Right cardiac atrium (tissue), 5 donors: ENCODE measurements around the gene VPS33A. TPM values are rescaled to one million over a fixed set of nuclear protein-coding genes. Genes with fewer than 3 reads are reported as not detected.
"Not testable (repeated sequence)": the region's sequence is repeated elsewhere in the genome, so short reads cannot be mapped to it uniquely, and the experiment has no call there.

Source experiments
- ATAC-seq, 2 donors: fragments of 200-7000 bp; cut with Tn5 transposase; one replicate each; pipeline versions ENCODE4 v1.8.0 to v1.9.1; 2020; ENCODE audit warnings: moderate library complexity in 2 of 2, mild to moderate bottlenecking in 1 of 2
- DNase-seq, 3 donors: peaks; one replicate each; pipeline ENCODE4 v3.0.0-alpha.2; 2020
- H3K27ac ChIP-seq: one replicate; pipeline ENCODE4 v1.5.1; 2013; ENCODE audit warnings: mild to moderate bottlenecking, low read length, control low read depth, moderate library complexity
- H3K27me3 ChIP-seq: one replicate; pipeline ENCODE4 v1.6.1; 2013; ENCODE audit not compliant: control insufficient read depth, insufficient read depth
- H3K4me1 ChIP-seq: one replicate; pipeline ENCODE4 v1.6.1; 2013; ENCODE audit warnings: low read length; ENCODE audit not compliant: control insufficient read depth, insufficient read depth
- H3K4me3 ChIP-seq: one replicate; pipeline ENCODE4 v1.5.1; 2013; ENCODE audit warnings: low read length, control low read depth
- H3K9me3 ChIP-seq: one replicate; pipeline ENCODE4 v1.6.1; 2013; ENCODE audit warnings: low read length; ENCODE audit not compliant: control insufficient read depth
- WGBS: extraction: QIAGEN DNeasy Blood & Tissue Kit; methylation state at CpG from one replicate; pipeline ENCODE4 v1.1.7; 2013; 5-methylcytosine and 5-hydroxymethylcytosine counted together
- intact Hi-C, 4 donors: fragments of 100-400 bp; cut with DNase I; formaldehyde crosslinking; loops; one replicate each; pipeline versions ENCODE4 v1.11.0 to v1.14.0; 2022 to 2023
- polyA plus RNA-seq: library from polyadenylated mRNA; stranded (reverse); fragments of 200-250 nt; gene quantifications from one replicate; pipeline ENCODE4 v1.2.3, GENCODE V29; 2013
- total RNA-seq, 4 donors: library from RNA; stranded (reverse); fragmentation: NEBNext Ultra II Directional; extraction: Animal tissue kit (Norgen Biotek cat#: 25700); gene quantifications; one replicate each; pipeline ENCODE4 v1.2.1, GENCODE V29; 2021
- donor health status: healthy with polysubstance abuse.
- donor health status: DM: no; HTN: yes; CAD: no.
- donor health status: DM: no; HTN: no; CAD: no.
- donor health status: DM: no; HTN: yes; CAD: no; lungs with severe emphysema.
- donor health status: DM: yes; HTN: yes; CAD: no.

The VPS33A gene
- total and polyA plus RNA-seq, 5 donors, result 7.3 to 15.2 (median 10.5) TPM

GRCh38 chr12:122258462-122258861 is 7.8 kb downstream of the VPS33A start:
- H3K4me3 ChIP-seq, intact Hi-C loops, H3K9me3 ChIP-seq, H3K27me3 ChIP-seq, ATAC-seq, DNase-seq, H3K4me1 ChIP-seq, H3K27ac ChIP-seq: not testable (repeated sequence)
- 95% methylated on average over 4 of the region's 4 CpGs for WGBS

GRCh38 chr12:122250536-122250935 is 15.8 kb downstream of the VPS33A start:
- intact Hi-C loops, result no loop called here
- no peak overlapping the region for H3K4me3 ChIP-seq
- H3K27ac ChIP-seq, result no peak overlapping the region
- ATAC-seq (no peak), DNase-seq (no peak)
- no peaks in the 10 kb centered on the region for H3K4me1 ChIP-seq
- no peaks in the 10 kb centered on the region for H3K27me3 ChIP-seq
- no peaks in the 10 kb centered on the region for H3K9me3 ChIP-seq
- WGBS, result 96% methylated on average over 8 of the region's 8 CpGs

GRCh38 chr12:122250047-122250446 is 16.2 kb downstream of the VPS33A start:
- no peaks in the 10 kb centered on the region for H3K4me1 ChIP-seq
- no peak for DNase-seq
- H3K27ac ChIP-seq, result no peak overlapping the region
- H3K4me3 ChIP-seq, result no peak overlapping the region
- intact Hi-C loops, result no loop called here
- H3K27me3 ChIP-seq, result no peaks in the 10 kb centered on the region
- H3K9me3 ChIP-seq, result no peaks in the 10 kb centered on the region
- ATAC-seq, result no peak
- 93% methylated on average over 6 of the region's 6 CpGs for WGBS

GRCh38 chr12:122245553-122245952 is 20.7 kb downstream of the VPS33A start:
- intact Hi-C loops, result no loop called here
- WGBS, result 100% methylated on average over 1 of the region's 1 CpG
- no peak overlapping the region for H3K4me3 ChIP-seq
- no peaks in the 10 kb centered on the region for H3K27me3 ChIP-seq
- H3K9me3 ChIP-seq, result no peaks in the 10 kb centered on the region
- DNase-seq, result no peak
- ATAC-seq, result no peak
- no peak overlapping the region for H3K27ac ChIP-seq
- no peaks in the 10 kb centered on the region for H3K4me1 ChIP-seq

- intact Hi-C loops, result no loop called here
- H3K27ac ChIP-seq, result no peak overlapping the region
- H3K9me3 ChIP-seq, result no peaks in the 10 kb centered on the region
- no peak for ATAC-seq
- H3K4me3 ChIP-seq, result no peak overlapping the region
- H3K4me1 ChIP-seq, result no peaks in the 10 kb centered on the region
- no peaks in the 10 kb centered on the region for H3K27me3 ChIP-seq
- 82% methylated on average over 11 of the region's 11 CpGs for WGBS
- DNase-seq, result no peak
Observed at GRCh38 chr12:122244565-122245371, 21.5 kb downstream of the VPS33A start.

- H3K4me1 ChIP-seq, result no peaks in the 10 kb centered on the region
- no peaks in the 10 kb centered on the region for H3K27me3 ChIP-seq
- H3K27ac ChIP-seq, result no peak overlapping the region
- H3K9me3 ChIP-seq, result no peaks in the 10 kb centered on the region
- WGBS, result 80% methylated on average over 6 of the region's 6 CpGs
- ATAC-seq (no peak), DNase-seq (no peak)
- intact Hi-C loops, result no loop called here
- no peak overlapping the region for H3K4me3 ChIP-seq
Observed at GRCh38 chr12:122243965-122244364, 22.3 kb downstream of the VPS33A start.

- Histone ChIP-seq H3K9me3 (no peaks in the 10 kb centered on the region), H3K27me3 (no peaks in the 10 kb centered on the region), H3K4me1 (no peaks in the 10 kb centered on the region), H3K4me3 (no peak overlapping the region), H3K27ac (no peak overlapping the region)
- ATAC-seq (no peak), DNase-seq (no peak)
- intact Hi-C loops, result no loop called here
- 92% methylated on average over 5 of the region's 5 CpGs for WGBS
Observed at GRCh38 chr12:122238861-122239260, 27.4 kb downstream of the VPS33A start.

GRCh38 chr12:122235741-122236140 is 30.6 kb downstream of the VPS33A start:
- ATAC-seq, result no peak
- no peaks in the 10 kb centered on the region for H3K27me3 ChIP-seq
- WGBS, result 80% methylated on average over 7 of the region's 7 CpGs
- no peaks in the 10 kb centered on the region for H3K4me1 ChIP-seq
- no peaks in the 10 kb centered on the region for H3K9me3 ChIP-seq
- no peak overlapping the region for H3K4me3 ChIP-seq
- no peak overlapping the region for H3K27ac ChIP-seq
- intact Hi-C loops, result no loop called here
- DNase-seq, result no peak

GRCh38 chr12:122232691-122233090 is 33.6 kb downstream of the VPS33A start:
- intact Hi-C loops, result no loop called here
- no peak for ATAC-seq
- H3K27ac ChIP-seq, result no peak overlapping the region
- H3K9me3 ChIP-seq, result no peaks in the 10 kb centered on the region
- H3K4me3 ChIP-seq, result no peak overlapping the region
- H3K4me1 ChIP-seq, result no peaks in the 10 kb centered on the region
- WGBS, result 97% methylated on average over 10 of the region's 10 CpGs
- no peaks in the 10 kb centered on the region for H3K27me3 ChIP-seq
- DNase-seq, result no peak

GRCh38 chr12:122230798-122231197 is 35.5 kb downstream of the VPS33A start:
- no peaks in the 10 kb centered on the region for H3K9me3 ChIP-seq
- intact Hi-C loops, result no loop called here
- H3K27me3 ChIP-seq, result no peaks in the 10 kb centered on the region
- no peak for ATAC-seq
- peaks cover 5% of the 10 kb centered on the region for H3K4me1 ChIP-seq
- H3K4me3 ChIP-seq, result no peak overlapping the region
- DNase-seq, result no peak
- no peak overlapping the region for H3K27ac ChIP-seq
- WGBS, result 72% methylated on average over 6 of the region's 6 CpGs

- ATAC-seq (no peak), DNase-seq (no peak)
- WGBS, result 92% methylated on average over 5 of the region's 5 CpGs
- no peak overlapping the region for H3K27ac ChIP-seq
- intact Hi-C loops, result no loop called here
- no peak overlapping the region for H3K4me3 ChIP-seq
- H3K27me3 ChIP-seq, result no peaks in the 10 kb centered on the region
- H3K9me3 ChIP-seq, result no peaks in the 10 kb centered on the region
- peaks cover 5% of the 10 kb centered on the region for H3K4me1 ChIP-seq
Observed at GRCh38 chr12:122228092-122228491, 38.2 kb downstream of the VPS33A start.

GRCh38 chr12:122227341-122227740 is 39.0 kb downstream of the VPS33A start:
- WGBS, result 92% methylated on average over 17 of the region's 17 CpGs
- Histone ChIP-seq H3K27ac (no peak overlapping the region), H3K27me3 (no peaks in the 10 kb centered on the region), H3K4me3 (no peak overlapping the region), H3K4me1 (peaks cover 5% of the 10 kb centered on the region), H3K9me3 (no peaks in the 10 kb centered on the region)
- intact Hi-C loops, result no loop called here
- DNase-seq (peak in 1 of 3 donors; percentile 62), ATAC-seq (no peak)
